Left forelimb (tissue), 1 donor: Measurements from ENCODE around the gene CLCNKB.
"Not testable (repeated sequence)": the region's sequence is repeated elsewhere in the genome, so short reads cannot be mapped to it uniquely, and the experiment has no call there.

Source experiments
- DNase-seq: peaks from one replicate; pipeline ENCODE4 v3.0.0-alpha.2; 2018; ENCODE audit warnings: low spot score

CLCNKB gene

GRCh38 chr1:16015491-16015890 lies 28.1 kb upstream of the CLCNKB start:
- no peak for DNase-seq

GRCh38 chr1:16015960-16016901 lies 27.4 kb upstream of the CLCNKB start:
- no peak for DNase-seq

- DNase-seq: no peak
These were observed 26.5 kb upstream of the CLCNKB start for GRCh38 chr1:16017076-16017460.

- DNase-seq: peak; percentile 86
These were observed 25.9 kb upstream of the CLCNKB start, which contains the start of gene HSPB7 for GRCh38 chr1:16017461-16018303. TSS of gene HSPB7 (minus strand) at chr1:16018043. CDS start at chr1:16017963, 80 bp downstream.

GRCh38 chr1:16018308-16018707 lies 25.3 kb upstream of the CLCNKB start:
- DNase-seq: no peak

- no peak for DNase-seq
These were observed 24.6 kb upstream of the CLCNKB start for GRCh38 chr1:16018749-16019643.

- no peak for DNase-seq
These were observed 23.8 kb upstream of the CLCNKB start for GRCh38 chr1:16019644-16020277.

GRCh38 chr1:16020325-16020724 lies 23.3 kb upstream of the CLCNKB start:
- DNase-seq: no peak

- not testable (repeated sequence) for DNase-seq
These were observed 22.7 kb upstream of the CLCNKB start for GRCh38 chr1:16020878-16021277.

GRCh38 chr1:16021681-16022080 lies 21.9 kb upstream of the CLCNKB start, which contains the start of gene CLCNKA:
TSS of gene CLCNKA (plus strand) at chr1:16022036. CDS start at chr1:16022620, 584 bp downstream.
- DNase-seq: no peak

GRCh38 chr1:16022393-16022792 lies 21.2 kb upstream of the CLCNKB start:
- DNase-seq: no peak

- DNase-seq: no peak
These were observed 20.4 kb upstream of the CLCNKB start for GRCh38 chr1:16023050-16023653.

GRCh38 chr1:16026302-16026701 lies 17.3 kb upstream of the CLCNKB start:
- DNase-seq: not testable (repeated sequence)

GRCh38 chr1:16026723-16027484 lies 16.7 kb upstream of the CLCNKB start:
- no peak for DNase-seq

- no peak for DNase-seq
These were observed 15.2 kb upstream of the CLCNKB start for GRCh38 chr1:16028237-16029002.

GRCh38 chr1:16029003-16029268 lies 14.6 kb upstream of the CLCNKB start:
- DNase-seq: not testable (repeated sequence)

- no peak for DNase-seq
These were observed 14.3 kb upstream of the CLCNKB start for GRCh38 chr1:16029288-16029687.

- DNase-seq: no peak
These were observed 12.0 kb upstream of the CLCNKB start for GRCh38 chr1:16031551-16031950.

GRCh38 chr1:16032388-16033102 lies 11.0 kb upstream of the CLCNKB start:
- peak; percentile 82 for DNase-seq
